Keratinocyte (primary cell): ENCODE results near the gene ITPK1.

ENCODE experiments used
- CTCF ChIP-seq, 3 experiments: IDR thresholded peaks in 1 of 3; conservative IDR thresholded peaks in 1 of 3; optimal IDR thresholded peaks in 1 of 3; 2 replicates in 2 of 3; 3 replicates in 1 of 3; pipeline versions ENCODE3 to v1.5.1; 2011; ENCODE audit warnings: low read length in 3 of 3, mild to moderate bottlenecking in 3 of 3, moderate library complexity in 2 of 3, control low read depth in 1 of 3, inconsistent platforms in 1 of 3; ENCODE audit not compliant: insufficient read depth in 2 of 3; ENCODE audit errors: extremely low read depth in 1 of 3
- EZH2 ChIP-seq: IDR thresholded peaks from one replicate; pipeline ENCODE4 v1.6.1; 2012; ENCODE audit warnings: inconsistent platforms, mild to moderate bottlenecking, low read length, moderate library complexity

GRCh38 chr14:93128725-93129459 is 13.2 kb upstream of the ITPK1 start:
- TF ChIP-seq CTCF (optimal IDR thresholded peaks at IDR 0.05 in 1 of 3, IDR thresholded peaks at IDR 0.05 in 1 of 3, conservative IDR thresholded peaks at IDR 0.05 in 1 of 3; ENCODE audit: extremely low read depth in 1 of 3, insufficient read depth in 2 of 3, low read length in 3 of 3) (no peak), EZH2 (no peak)
